ENCODE results near the gene TMEM143.
"Not testable (repeated sequence)": the region's sequence is repeated elsewhere in the genome, so short reads cannot be mapped to it uniquely, and the experiment has no call there.

TMEM143 gene

DNA sequence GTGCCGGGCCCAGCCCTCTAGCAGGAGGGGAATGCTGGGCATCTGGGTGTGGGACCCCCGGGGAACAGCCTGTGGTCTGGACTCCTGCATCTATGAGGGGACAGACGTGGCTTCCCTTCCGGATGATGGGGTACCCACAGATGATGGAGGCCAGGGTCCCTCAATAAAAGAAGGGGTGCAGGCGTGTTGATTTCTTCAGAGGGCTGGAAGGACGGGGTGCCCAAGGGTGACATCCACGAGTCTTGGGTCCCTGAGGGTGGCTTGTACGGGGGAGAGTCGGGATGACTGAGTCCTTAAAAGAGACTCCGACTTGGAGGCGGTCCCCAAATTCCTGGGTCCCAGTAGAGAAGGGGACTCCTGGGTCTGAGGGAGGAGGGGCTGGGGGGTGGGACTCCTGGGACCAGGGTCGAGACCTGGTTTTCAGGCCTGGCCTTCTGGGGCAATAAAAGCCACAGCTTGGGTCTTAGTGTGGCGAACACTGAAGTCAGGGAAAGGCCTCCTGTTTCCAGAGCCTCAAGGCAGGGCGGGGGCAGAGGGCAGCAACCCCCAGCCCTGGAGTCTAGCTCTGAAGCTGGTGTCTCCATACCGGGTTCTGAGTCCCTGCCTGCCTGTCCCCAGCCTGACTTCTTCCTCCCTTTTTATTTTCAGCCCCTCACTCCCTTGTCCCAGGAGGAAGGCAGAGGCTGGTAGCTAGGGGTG is 29.3 kb upstream of the TMEM143 start:
- H3K4me2 ChIP-seq (ENCODE audit: low read length): peak overlapping the region; percentile 39; the same call in 1 of the 2 replicates
- TF ChIP-seq, protein P1, sequence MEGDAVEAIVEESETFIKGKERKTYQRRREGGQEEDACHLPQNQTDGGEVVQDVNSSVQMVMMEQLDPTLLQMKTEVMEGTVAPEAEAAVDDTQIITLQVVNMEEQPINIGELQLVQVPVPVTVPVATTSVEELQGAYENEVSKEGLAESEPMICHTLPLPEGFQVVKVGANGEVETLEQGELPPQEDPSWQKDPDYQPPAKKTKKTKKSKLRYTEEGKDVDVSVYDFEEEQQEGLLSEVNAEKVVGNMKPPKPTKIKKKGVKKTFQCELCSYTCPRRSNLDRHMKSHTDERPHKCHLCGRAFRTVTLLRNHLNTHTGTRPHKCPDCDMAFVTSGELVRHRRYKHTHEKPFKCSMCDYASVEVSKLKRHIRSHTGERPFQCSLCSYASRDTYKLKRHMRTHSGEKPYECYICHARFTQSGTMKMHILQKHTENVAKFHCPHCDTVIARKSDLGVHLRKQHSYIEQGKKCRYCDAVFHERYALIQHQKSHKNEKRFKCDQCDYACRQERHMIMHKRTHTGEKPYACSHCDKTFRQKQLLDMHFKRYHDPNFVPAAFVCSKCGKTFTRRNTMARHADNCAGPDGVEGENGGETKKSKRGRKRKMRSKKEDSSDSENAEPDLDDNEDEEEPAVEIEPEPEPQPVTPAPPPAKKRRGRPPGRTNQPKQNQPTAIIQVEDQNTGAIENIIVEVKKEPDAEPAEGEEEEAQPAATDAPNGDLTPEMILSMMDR (IDR thresholded peaks at IDR 0.05; ENCODE audit: low read depth, low read length, poor library complexity, severe bottlenecking): no peak
- no peak for TF ChIP-seq EZH2phosphoT487 (IDR thresholded peaks at IDR 0.05; ENCODE audit: borderline replicate concordance, low read length)
- H3F3A ChIP-seq (ENCODE audit: control insufficient read depth, insufficient read depth): no peaks in the 10 kb centered on the region
- no peaks in the 10 kb centered on the region for H3K9me2 ChIP-seq (replicated peaks; ENCODE audit: control insufficient read depth, low read length)
- no peaks in the 10 kb centered on the region for H3K9me3 ChIP-seq (ENCODE audit: control insufficient read depth, insufficient read depth, low read length)
- peaks cover 24% of the 10 kb centered on the region for H3K36me3 ChIP-seq (ENCODE audit: control insufficient read depth, low read length)
- no peak overlapping the region for H3K27ac ChIP-seq (ENCODE audit: low read depth, low read length)
- H4K20me1 ChIP-seq (ENCODE audit: control insufficient read depth, insufficient read depth, low read depth, low read length): peaks cover 3% of the 10 kb centered on the region; the same call in 1 of the 2 replicates
- no peak overlapping the region for H3K4me3 ChIP-seq (ENCODE audit: low read length)
- H3K79me2 ChIP-seq (ENCODE audit: control insufficient read depth, low read length): peaks cover 24% of the 10 kb centered on the region
- peaks cover 27% of the 10 kb centered on the region for H3K4me1 ChIP-seq (ENCODE audit: control insufficient read depth, low read length)
- peaks cover 57% of the 10 kb centered on the region for H3K27me3 ChIP-seq (ENCODE audit: control insufficient read depth, low read length)

- not testable (repeated sequence) for H3K9me2 ChIP-seq (replicated peaks; ENCODE audit: control insufficient read depth, low read length); H4K20me1 ChIP-seq (ENCODE audit: control insufficient read depth, insufficient read depth, low read depth, low read length); H3K27ac ChIP-seq (ENCODE audit: low read depth, low read length); H3K4me3 ChIP-seq (ENCODE audit: low read length); H3K9me3 ChIP-seq (ENCODE audit: control insufficient read depth, insufficient read depth, low read length); H3F3A ChIP-seq (ENCODE audit: control insufficient read depth, insufficient read depth)
- Histone ChIP-seq H3K4me1 (ENCODE audit: control insufficient read depth, low read length) (peaks cover 22% of the 10 kb centered on the region), H3K36me3 (ENCODE audit: control insufficient read depth, low read length) (peaks cover 35% of the 10 kb centered on the region), H3K79me2 (ENCODE audit: control insufficient read depth, low read length) (peaks cover 26% of the 10 kb centered on the region), H3K4me2 (ENCODE audit: low read length) (peak overlapping the region; percentile 81), H3K27me3 (ENCODE audit: control insufficient read depth, low read length) (peaks cover 47% of the 10 kb centered on the region)
These were observed 28.2 kb upstream of the TMEM143 start for GRCh38 chr19:48392006-48392344.

DNA sequence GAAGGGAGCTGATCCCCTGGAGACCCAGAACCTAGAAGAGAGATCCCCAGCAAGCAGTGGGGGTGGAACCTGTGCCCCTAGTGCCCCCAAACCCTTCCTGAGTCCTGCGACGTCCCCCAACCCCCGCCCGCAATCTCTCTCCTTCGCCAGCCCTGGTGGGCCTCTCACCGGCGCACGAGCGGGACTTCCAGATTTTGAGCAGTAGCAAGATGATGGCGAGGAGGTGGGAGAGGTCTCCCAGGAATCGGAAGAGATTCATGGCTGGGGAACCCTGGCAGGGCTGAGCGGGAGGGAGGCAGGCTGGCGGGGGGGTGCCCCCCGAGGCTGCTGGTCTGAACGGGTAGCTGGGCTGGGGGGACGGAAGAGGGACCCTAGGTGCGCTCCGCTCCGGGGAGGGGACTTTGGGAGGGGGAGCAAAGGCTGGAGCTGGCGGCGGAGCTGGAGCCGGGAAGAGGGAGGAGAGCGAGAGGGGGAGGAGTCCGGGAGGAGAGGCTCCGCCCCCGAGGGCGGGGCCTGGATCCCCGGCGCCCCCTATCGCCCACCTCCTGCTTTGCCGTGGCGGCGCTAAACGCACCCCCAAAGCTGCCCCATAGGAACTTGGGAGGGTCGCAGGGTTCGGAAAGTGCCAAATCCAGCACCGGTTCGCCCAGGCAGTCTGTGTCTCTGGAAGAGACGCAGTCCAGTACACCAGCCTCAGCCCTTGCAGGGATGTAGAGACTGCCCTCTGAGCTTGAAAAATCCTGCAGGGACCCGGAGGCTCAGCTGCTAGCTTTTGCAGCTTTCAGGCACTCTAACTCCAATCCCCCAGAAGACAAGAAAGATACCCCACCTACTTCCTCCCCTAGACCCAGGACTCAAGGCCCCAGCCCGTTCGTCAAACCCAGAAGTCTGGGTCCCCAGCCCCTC is 27.6 kb upstream of the TMEM143 start, which contains the start of gene KDELR1:
Gene KDELR1 (minus strand): TSS at position 452 of the 906 bp plus-strand sequence. CDS start 193 bp downstream, at position 259.
- Histone ChIP-seq H3K4me1 (ENCODE audit: control insufficient read depth, low read length) (peaks cover 22% of the 10 kb centered on the region), H3K4me3 (ENCODE audit: low read length) (peak within 1 kb of the TSS; percentile 97), H3K4me2 (ENCODE audit: low read length) (peak within 1 kb of the TSS; percentile 81), H3K9me2 (replicated peaks; ENCODE audit: control insufficient read depth, low read length) (no peaks in the 10 kb centered on the region), H3K79me2 (ENCODE audit: control insufficient read depth, low read length) (peaks cover 26% of the 10 kb centered on the region), H3K27me3 (ENCODE audit: control insufficient read depth, low read length) (peaks cover 41% of the 10 kb centered on the region), H3F3A (ENCODE audit: control insufficient read depth, insufficient read depth) (no peaks in the 10 kb centered on the region), H3K9me3 (ENCODE audit: control insufficient read depth, insufficient read depth, low read length) (no peaks in the 10 kb centered on the region), H3K36me3 (ENCODE audit: control insufficient read depth, low read length) (peaks cover 39% of the 10 kb centered on the region), H4K20me1 (ENCODE audit: control insufficient read depth, insufficient read depth, low read depth, low read length) (peaks cover 3% of the 10 kb centered on the region; the same call in 1 of the 2 replicates), H3K27ac (ENCODE audit: low read depth, low read length) (peak within 1 kb of the TSS; percentile 55)
- TF ChIP-seq EZH2phosphoT487 (IDR thresholded peaks at IDR 0.05; ENCODE audit: borderline replicate concordance, low read length): no peak
- TF ChIP-seq, protein P1 (IDR thresholded peaks at IDR 0.05; ENCODE audit: low read depth, low read length, poor library complexity, severe bottlenecking): peak; percentile 95
